Activated naive CD4-positive, alpha-beta T cell treated with anti-CD3 and anti-CD28 coated beads, Interleukin-2, amount 10 ng/mL, durations not matched to agents 7 days and 5 days (primary cell): ENCODE data around the gene PIR.

Source experiments
- CTCF ChIA-PET: fragments of 350-600 bp; sonication (Branson Sonifier 250); formaldehyde crosslinking; loops from one replicate; lab custom pipeline; 2021; ENCODE audit warnings: antibody characterized with exemption; lab: Charles Lee
- DNase-seq: peaks from one replicate; pipeline ENCODE4 v3.0.0-alpha.2; 2020
- H3K27ac Mint-ChIP-seq: one replicate; pipeline ENCODE4 v1.8.0; 2021; ENCODE audit warnings: mild to moderate bottlenecking, moderate library complexity, mixed read lengths
- H3K27me3 Mint-ChIP-seq: one replicate; pipeline ENCODE4 v1.8.0; 2021; ENCODE audit warnings: mild to moderate bottlenecking, mixed read lengths
- H3K36me3 Mint-ChIP-seq: one replicate; pipeline ENCODE4 v1.8.0; 2021; ENCODE audit warnings: mixed read lengths
- H3K4me1 Mint-ChIP-seq: one replicate; pipeline ENCODE4 v1.8.0; 2021; ENCODE audit warnings: mixed read lengths
- H3K4me3 Mint-ChIP-seq: one replicate; pipeline ENCODE4 v1.8.0; 2021; ENCODE audit warnings: mild to moderate bottlenecking, moderate library complexity, mixed read lengths
- H3K9me3 Mint-ChIP-seq: one replicate; pipeline ENCODE4 v1.8.0; 2021; ENCODE audit warnings: mixed read lengths

The PIR gene

GRCh38 chrX:15469613-15470012, 23.5 kb downstream of the PIR start:
- Mint-ChIP-seq H3K9me3 (no peaks in the 10 kb centered on the region), H3K27ac (no peak overlapping the region), H3K27me3 (no peaks in the 10 kb centered on the region), H3K4me3 (no peak overlapping the region), H3K4me1 (no peaks in the 10 kb centered on the region), H3K36me3 (no peaks in the 10 kb centered on the region)
- no peak for DNase-seq
- CTCF ChIA-PET = interaction anchor here (0.8 to 1.2 kb wide), 2 partner anchors 23 to 169 kb away, joined by 3 to 4 read pairs; no protein-coding TSS in a partner anchor

GRCh38 chrX:15468036-15468435, 25.1 kb downstream of the PIR start:
- Mint-ChIP-seq H3K4me3 (no peak overlapping the region), H3K9me3 (no peaks in the 10 kb centered on the region), H3K27me3 (no peaks in the 10 kb centered on the region), H3K4me1 (no peaks in the 10 kb centered on the region), H3K36me3 (no peaks in the 10 kb centered on the region), H3K27ac (no peak overlapping the region)
- no peak for DNase-seq
- CTCF ChIA-PET = interaction anchor here (0.7 to 2.5 kb wide), 3 partner anchors 119 to 168 kb away, joined by 3 to 8 read pairs (median 7); no protein-coding TSS in a partner anchor

GRCh38 chrX:15465896-15466651, 27.1 kb downstream of the PIR start:
- H3K27ac Mint-ChIP-seq = no peak overlapping the region
- DNase-seq = no peak
- H3K4me1 Mint-ChIP-seq = no peaks in the 10 kb centered on the region
- CTCF ChIA-PET = no interaction called here
- H3K9me3 Mint-ChIP-seq = no peaks in the 10 kb centered on the region
- no peak overlapping the region for H3K4me3 Mint-ChIP-seq
- H3K27me3 Mint-ChIP-seq = no peaks in the 10 kb centered on the region
- no peaks in the 10 kb centered on the region for H3K36me3 Mint-ChIP-seq

GRCh38 chrX:15465347-15465746, 27.8 kb downstream of the PIR start:
- H3K27me3 Mint-ChIP-seq = no peaks in the 10 kb centered on the region
- H3K27ac Mint-ChIP-seq = no peak overlapping the region
- no peaks in the 10 kb centered on the region for H3K9me3 Mint-ChIP-seq
- H3K4me3 Mint-ChIP-seq = no peak overlapping the region
- no peak for DNase-seq
- no peaks in the 10 kb centered on the region for H3K4me1 Mint-ChIP-seq
- CTCF ChIA-PET = no interaction called here
- H3K36me3 Mint-ChIP-seq = no peaks in the 10 kb centered on the region

- Mint-ChIP-seq H3K4me3 (no peak overlapping the region), H3K36me3 (no peaks in the 10 kb centered on the region), H3K27me3 (no peaks in the 10 kb centered on the region), H3K27ac (no peak overlapping the region), H3K9me3 (no peaks in the 10 kb centered on the region), H3K4me1 (no peaks in the 10 kb centered on the region)
- DNase-seq = no peak
- CTCF ChIA-PET = interaction anchor here (1.0 to 1.2 kb wide), 2 partner anchors 115 to 118 kb away, joined by 3 to 5 read pairs; no protein-coding TSS in a partner anchor
Measured at GRCh38 chrX:15464704-15465103, 28.4 kb downstream of the PIR start.

GRCh38 chrX:15451913-15452312, 41.2 kb downstream of the PIR start:
- Mint-ChIP-seq H3K36me3 (no peaks in the 10 kb centered on the region), H3K9me3 (no peaks in the 10 kb centered on the region), H3K27me3 (no peaks in the 10 kb centered on the region), H3K4me1 (no peaks in the 10 kb centered on the region), H3K4me3 (no peak overlapping the region), H3K27ac (no peak overlapping the region)
- CTCF ChIA-PET = no interaction called here
- no peak for DNase-seq

GRCh38 chrX:15448010-15448639, 45.0 kb downstream of the PIR start:
- Mint-ChIP-seq H3K27ac (no peak overlapping the region), H3K4me3 (no peak overlapping the region), H3K36me3 (no peaks in the 10 kb centered on the region), H3K9me3 (no peaks in the 10 kb centered on the region), H3K27me3 (no peaks in the 10 kb centered on the region), H3K4me1 (no peaks in the 10 kb centered on the region)
- CTCF ChIA-PET = no interaction called here
- DNase-seq = no peak

- Mint-ChIP-seq H3K4me1 (no peaks in the 10 kb centered on the region), H3K36me3 (no peaks in the 10 kb centered on the region), H3K27me3 (no peaks in the 10 kb centered on the region), H3K27ac (no peak overlapping the region), H3K9me3 (no peaks in the 10 kb centered on the region), H3K4me3 (no peak overlapping the region)
- CTCF ChIA-PET = no interaction called here
- no peak for DNase-seq
Measured at GRCh38 chrX:15441464-15441863, 51.7 kb downstream of the PIR start.

- CTCF ChIA-PET = no interaction called here
- Mint-ChIP-seq H3K36me3 (no peaks in the 10 kb centered on the region), H3K27me3 (peaks cover 10% of the 10 kb centered on the region), H3K9me3 (no peaks in the 10 kb centered on the region), H3K4me1 (no peaks in the 10 kb centered on the region), H3K27ac (no peak overlapping the region), H3K4me3 (no peak overlapping the region)
- no peak for DNase-seq
Measured at GRCh38 chrX:15438332-15438731, 54.8 kb downstream of the PIR start.

- Mint-ChIP-seq H3K36me3 (no peaks in the 10 kb centered on the region), H3K4me1 (no peaks in the 10 kb centered on the region), H3K4me3 (no peak overlapping the region), H3K9me3 (no peaks in the 10 kb centered on the region), H3K27me3 (peaks cover 13% of the 10 kb centered on the region), H3K27ac (no peak overlapping the region)
- no peak for DNase-seq
- CTCF ChIA-PET = no interaction called here
Measured at GRCh38 chrX:15437724-15438123, 55.4 kb downstream of the PIR start.

DNA sequence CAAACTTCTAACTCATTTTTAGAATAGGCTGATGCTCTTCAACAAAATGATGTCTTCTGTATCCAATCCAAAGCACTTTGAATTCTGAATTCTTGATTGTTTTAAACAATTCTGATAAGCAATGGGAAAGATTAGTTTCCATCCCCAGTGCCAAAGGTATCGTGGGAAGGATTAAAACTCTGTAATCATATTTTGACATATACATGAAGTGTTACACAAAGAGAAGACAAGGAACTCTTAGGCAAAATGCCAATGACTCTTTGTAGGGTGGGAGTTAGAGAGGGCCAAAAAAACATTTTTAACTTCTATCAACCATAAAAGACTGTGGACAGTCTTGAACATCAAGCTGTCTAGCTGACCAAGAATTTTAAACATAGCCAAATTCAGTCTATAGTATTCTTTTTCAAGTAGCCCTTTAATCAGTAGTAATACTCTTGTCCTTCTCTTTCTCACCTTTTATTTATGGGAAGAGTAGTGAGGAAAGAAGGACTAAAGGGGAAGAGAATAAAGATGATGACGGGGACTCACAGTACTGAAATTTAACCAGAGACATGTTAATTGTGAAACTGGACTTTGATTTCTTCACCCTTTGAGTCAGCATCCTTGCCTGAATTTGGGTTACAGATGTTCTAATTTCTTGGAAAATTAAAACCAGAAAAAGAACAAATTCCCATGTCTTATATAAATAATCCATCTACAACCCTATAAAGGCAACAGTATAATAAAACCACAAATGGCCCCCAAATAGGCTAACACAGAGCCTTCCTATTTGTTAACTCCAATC, 57.1 kb downstream of the PIR start:
- Mint-ChIP-seq H3K36me3 (no peaks in the 10 kb centered on the region), H3K9me3 (no peaks in the 10 kb centered on the region), H3K27me3 (peaks cover 13% of the 10 kb centered on the region), H3K27ac (no peak overlapping the region), H3K4me3 (no peak overlapping the region), H3K4me1 (no peaks in the 10 kb centered on the region)
- CTCF ChIA-PET = no interaction called here
- DNase-seq = no peak

- no peak overlapping the region for H3K27ac Mint-ChIP-seq
- H3K4me1 Mint-ChIP-seq = no peaks in the 10 kb centered on the region
Measured at GRCh38 chrX:15434205-15434604, 58.9 kb downstream of the PIR start.

GRCh38 chrX:15430584-15430983, 62.5 kb downstream of the PIR start:
- no peak overlapping the region for H3K27ac Mint-ChIP-seq
- CTCF ChIA-PET = no interaction called here
- peaks cover 13% of the 10 kb centered on the region for H3K27me3 Mint-ChIP-seq
- no peak for DNase-seq
- no peaks in the 10 kb centered on the region for H3K4me1 Mint-ChIP-seq
- no peaks in the 10 kb centered on the region for H3K36me3 Mint-ChIP-seq
- H3K9me3 Mint-ChIP-seq = no peaks in the 10 kb centered on the region
- H3K4me3 Mint-ChIP-seq = no peak overlapping the region

More at GRCh38 chrX:15434205-15434604, 58.9 kb downstream of the PIR start:
- Mint-ChIP-seq H3K4me3 (no peak overlapping the region), H3K36me3 (no peaks in the 10 kb centered on the region), H3K9me3 (no peaks in the 10 kb centered on the region), H3K27me3 (peaks cover 13% of the 10 kb centered on the region)
- CTCF ChIA-PET = no interaction called here
- DNase-seq = no peak

DNA sequence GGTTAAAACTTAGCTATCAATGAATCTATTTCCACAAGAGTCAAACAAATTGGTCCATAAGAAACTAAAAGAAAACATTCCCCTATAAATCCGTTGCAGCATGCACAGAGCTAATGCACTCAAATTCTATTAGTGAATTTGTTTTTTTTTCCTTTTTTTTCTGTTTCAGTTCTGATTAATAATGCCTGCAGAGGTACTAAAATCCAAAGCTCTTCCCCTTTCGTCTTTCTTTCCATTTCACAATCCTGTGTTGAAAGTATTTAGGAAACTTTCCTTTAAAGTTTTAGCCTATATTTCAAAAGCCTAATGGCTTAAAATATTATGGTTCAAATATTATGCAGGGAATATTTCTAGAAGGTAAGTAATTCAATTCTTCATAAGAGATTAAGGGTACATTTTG, 63.1 kb downstream of the PIR start:
- H3K4me3 Mint-ChIP-seq = no peak overlapping the region
- no peak overlapping the region for H3K27ac Mint-ChIP-seq
- no peak for DNase-seq
- H3K9me3 Mint-ChIP-seq = no peaks in the 10 kb centered on the region
- H3K27me3 Mint-ChIP-seq = peaks cover 13% of the 10 kb centered on the region
- no peaks in the 10 kb centered on the region for H3K36me3 Mint-ChIP-seq
- CTCF ChIA-PET = no interaction called here
- H3K4me1 Mint-ChIP-seq = no peaks in the 10 kb centered on the region
